ENCODE measurements around the gene ZNF688.

Gene ZNF688

GRCh38 chr16:30554557-30555314 lies 16.8 kb downstream of the ZNF688 start:
- ChIA-PET CTCF (interaction anchor here (1.1 to 1.3 kb wide), 2 partner anchors 19 to 74 kb away, joined by 3 to 4 read pairs; no protein-coding TSS in a partner anchor), POLR2A (ENCODE audit: low non-redundant PET) (interaction anchor here (0.6 kb wide), 1 partner anchor 73 kb away, joined by 3 read pairs; no protein-coding TSS in a partner anchor)

GRCh38 chr16:30553393-30553899 lies 18.1 kb downstream of the ZNF688 start:
- H3K27ac ChIP-seq, result peak overlapping the region; percentile 26; the same call in 1 of the 2 replicates
- no peak for DNase-seq (ENCODE audit: low spot score)
- POLR2A ChIA-PET (ENCODE audit: low non-redundant PET), result no interaction called here
- CTCF ChIA-PET, result interaction anchor here (0.6 kb wide), 2 partner anchors 55 to 144 kb away, joined by 4 to 7 read pairs; no protein-coding TSS in a partner anchor
- TF ChIP-seq CTCF (conservative IDR thresholded peaks at IDR 0.05; ENCODE audit: low read depth), result no peak

More at GRCh38 chr16:30554557-30555314, 16.8 kb downstream of the ZNF688 start:
- TF ChIP-seq CTCF (conservative IDR thresholded peaks at IDR 0.05; ENCODE audit: low read depth), result no peak
- H3K27ac ChIP-seq, result peak overlapping the region; percentile 5
- DNase-seq (ENCODE audit: low spot score), result no peak

- CTCF ChIA-PET, result interaction anchor here (0.6 kb wide), 2 partner anchors 55 to 143 kb away, joined by 4 to 7 read pairs; no protein-coding TSS in a partner anchor
These were observed 18.6 kb downstream of the ZNF688 start for GRCh38 chr16:30552956-30553355.

DNA sequence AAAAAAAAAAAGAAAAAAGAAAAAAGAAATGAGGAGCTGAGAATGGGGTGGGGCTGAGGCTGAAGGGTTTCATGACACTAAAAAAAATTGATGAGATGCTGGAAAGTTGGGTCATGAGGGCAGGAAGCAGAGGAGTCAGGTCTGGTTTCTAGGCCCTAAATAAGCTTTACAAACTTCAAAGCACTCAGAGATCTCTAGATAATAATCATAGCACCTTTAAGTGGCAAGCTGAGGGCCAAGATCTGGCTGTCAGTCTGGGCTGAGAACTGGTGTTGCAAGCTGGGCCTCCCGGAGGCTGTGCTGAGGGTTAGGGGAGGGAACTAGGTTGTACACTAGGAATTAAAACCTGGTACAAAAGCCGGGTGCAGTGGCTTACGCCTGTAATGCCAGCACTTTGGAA lies 19.7 kb downstream of the ZNF688 start:
- TF ChIP-seq CTCF (conservative IDR thresholded peaks at IDR 0.05; ENCODE audit: low read depth), result no peak
- CTCF ChIA-PET, result no interaction called here
- peak overlapping the region; percentile 37; the same call in 1 of the 2 replicates for H3K27ac ChIP-seq
- no peak for DNase-seq (ENCODE audit: low spot score)
- POLR2A ChIA-PET (ENCODE audit: low non-redundant PET), result interaction anchor here (0.7 kb wide), 1 partner anchor 87 kb away, joined by 7 read pairs; no protein-coding TSS in a partner anchor

More at GRCh38 chr16:30552956-30553355, 18.6 kb downstream of the ZNF688 start:
- POLR2A ChIA-PET (ENCODE audit: low non-redundant PET), result no interaction called here
- no peak for DNase-seq (ENCODE audit: low spot score)
- no peak for TF ChIP-seq CTCF (conservative IDR thresholded peaks at IDR 0.05; ENCODE audit: low read depth)
- peak overlapping the region; percentile 26; the same call in 1 of the 2 replicates for H3K27ac ChIP-seq

DNA sequence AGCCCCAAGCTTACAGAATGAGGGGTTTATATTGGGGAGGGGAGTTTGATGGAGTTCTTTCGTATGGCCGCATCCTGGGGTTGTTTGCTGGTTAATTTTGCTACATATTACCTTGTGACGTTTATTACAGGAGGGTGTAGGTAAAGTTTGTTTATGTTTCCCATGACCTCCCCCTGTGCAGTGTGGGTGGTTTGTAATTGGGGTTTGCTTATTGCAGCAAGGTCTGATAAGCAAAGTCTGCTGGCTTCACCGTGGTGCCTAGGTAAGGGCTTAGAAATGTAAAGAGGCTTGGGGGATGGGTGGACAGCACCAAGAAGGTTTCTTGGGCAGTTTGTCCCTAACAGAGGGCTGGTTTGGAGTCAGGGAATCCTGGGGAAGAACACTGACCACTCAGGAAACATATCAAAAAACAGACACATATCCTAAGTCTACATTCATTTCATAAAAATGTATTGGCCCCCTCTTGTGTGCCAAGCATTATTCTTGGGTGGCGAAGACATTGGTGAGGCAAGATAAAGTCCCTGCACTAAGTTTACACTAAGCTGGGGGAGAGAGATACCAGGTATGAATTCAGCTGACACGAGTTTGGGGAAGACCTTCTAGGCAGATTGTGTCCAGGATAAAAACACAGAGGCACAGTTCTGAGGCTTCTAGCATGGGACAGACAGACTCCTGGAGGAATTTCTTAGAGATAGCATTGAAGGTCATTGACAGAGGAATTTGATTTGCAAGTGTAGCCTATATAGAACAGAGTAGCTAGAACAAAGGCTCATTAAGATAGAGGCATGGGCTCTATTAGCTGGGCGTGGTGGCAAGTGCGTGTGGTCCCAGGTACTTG lies 22.9 kb downstream of the ZNF688 start:
- CTCF ChIA-PET, result interaction anchor here (0.5 kb wide), 1 partner anchor 90 kb away, joined by 3 read pairs; no protein-coding TSS in a partner anchor
- no peak for TF ChIP-seq CTCF (conservative IDR thresholded peaks at IDR 0.05; ENCODE audit: low read depth)
- POLR2A ChIA-PET (ENCODE audit: low non-redundant PET), result no interaction called here
- H3K27ac ChIP-seq, result peak overlapping the region; percentile 27; the same call in 1 of the 2 replicates
- DNase-seq (ENCODE audit: low spot score), result no peak

GRCh38 chr16:30546115-30546514 lies 25.4 kb downstream of the ZNF688 start:
- no peak overlapping the region for H3K27ac ChIP-seq
- DNase-seq (ENCODE audit: low spot score), result no peak
- POLR2A ChIA-PET (ENCODE audit: low non-redundant PET), result interaction anchor here (0.6 kb wide), 1 partner anchor 88 kb away, joined by 3 read pairs; no protein-coding TSS in a partner anchor
- CTCF ChIA-PET, result interaction anchor here (1.7 kb wide), 1 partner anchor 10 kb away, joined by 4 read pairs; no protein-coding TSS in a partner anchor
- TF ChIP-seq CTCF (conservative IDR thresholded peaks at IDR 0.05; ENCODE audit: low read depth), result no peak

All from RWPE1 (cell line).